ENCODE measurements around the gene TRAK2.
"Not testable (repeated sequence)": the region's sequence is repeated elsewhere in the genome, so short reads cannot be mapped to it uniquely, and the experiment has no call there.

- not testable (repeated sequence) for TF ChIP-seq POLR2AphosphoS5, POLR2A, CTCF (IDR thresholded peaks at IDR 0.05)
Measured at GRCh38 chr2:201428366-201428765, 22.9 kb downstream of the TRAK2 start.
